G401.6 (cell line): ENCODE measurements around the gene EPHA7.

Experiments
- FAIRE-seq: peaks from 2 replicates; lab custom pipeline; 2012; peaks lifted over from hg19 to GRCh38; lab: Jason Lieb, UNC

Gene EPHA7

GRCh38 chr6:93392797-93393196, 26.6 kb downstream of the EPHA7 start:
- peak; percentile 56 for FAIRE-seq

- no peak for FAIRE-seq
Observed at GRCh38 chr6:93391965-93392364, 27.4 kb downstream of the EPHA7 start.

- no peak for FAIRE-seq
Observed at GRCh38 chr6:93389192-93389591, 30.2 kb downstream of the EPHA7 start.

GRCh38 chr6:93388070-93388469, 31.3 kb downstream of the EPHA7 start:
- no peak for FAIRE-seq

GRCh38 chr6:93376026-93376540, 43.3 kb downstream of the EPHA7 start:
- no peak for FAIRE-seq

- FAIRE-seq, result no peak
Observed at GRCh38 chr6:93373445-93373844, 45.9 kb downstream of the EPHA7 start.

- no peak for FAIRE-seq
Observed at GRCh38 chr6:93371756-93372155, 47.6 kb downstream of the EPHA7 start.

- no peak for FAIRE-seq
Observed at GRCh38 chr6:93369586-93370134, 49.7 kb downstream of the EPHA7 start.

- FAIRE-seq, result no peak
Observed at GRCh38 chr6:93366506-93366905, 52.9 kb downstream of the EPHA7 start.

- no peak for FAIRE-seq
Observed at GRCh38 chr6:93365445-93365844, 53.9 kb downstream of the EPHA7 start.

GRCh38 chr6:93358435-93358834, 60.9 kb downstream of the EPHA7 start:
- no peak for FAIRE-seq

GRCh38 chr6:93352604-93353003, 66.8 kb downstream of the EPHA7 start:
- FAIRE-seq, result no peak

GRCh38 chr6:93351222-93351621, 68.1 kb downstream of the EPHA7 start:
- FAIRE-seq, result no peak

- FAIRE-seq, result no peak
Observed at GRCh38 chr6:93350774-93351173, 68.6 kb downstream of the EPHA7 start.

GRCh38 chr6:93344333-93344835, 75.0 kb downstream of the EPHA7 start:
- FAIRE-seq, result no peak

GRCh38 chr6:93343476-93343875, 75.9 kb downstream of the EPHA7 start:
- no peak for FAIRE-seq

- no peak for FAIRE-seq
Observed at GRCh38 chr6:93341900-93342613, 77.3 kb downstream of the EPHA7 start.

GRCh38 chr6:93337772-93338394, 81.5 kb downstream of the EPHA7 start:
- FAIRE-seq, result no peak

GRCh38 chr6:93337014-93337413, 82.3 kb downstream of the EPHA7 start:
- no peak for FAIRE-seq

- no peak for FAIRE-seq
Observed at GRCh38 chr6:93329301-93330000, 89.9 kb downstream of the EPHA7 start.

- FAIRE-seq, result no peak
Observed at GRCh38 chr6:93327857-93328256, 91.5 kb downstream of the EPHA7 start.

- no peak for FAIRE-seq
Observed at GRCh38 chr6:93325761-93326160, 93.6 kb downstream of the EPHA7 start.

GRCh38 chr6:93323630-93324029, 95.7 kb downstream of the EPHA7 start:
- FAIRE-seq, result no peak
